HG02623 (cell line): ENCODE measurements around the gene GALNS.
"Not testable (repeated sequence)": the region's sequence is repeated elsewhere in the genome, so short reads cannot be mapped to it uniquely, and the experiment has no call there.

Experiments used
- ATAC-seq: cut with Tn5 transposase; IDR thresholded peaks from one replicate; pipeline ENCODE4 v1.9.1; 2021; ENCODE audit warnings: moderate library complexity; ENCODE audit not compliant: unreplicated experiment

Gene GALNS

GRCh38 chr16:88839745-88840599 is 16.8 kb downstream of the GALNS start:
- no peak for ATAC-seq

GRCh38 chr16:88839026-88839529 is 17.7 kb downstream of the GALNS start:
- no peak for ATAC-seq

- no peak for ATAC-seq
Measured at GRCh38 chr16:88838566-88838965, 18.2 kb downstream of the GALNS start.

DNA sequence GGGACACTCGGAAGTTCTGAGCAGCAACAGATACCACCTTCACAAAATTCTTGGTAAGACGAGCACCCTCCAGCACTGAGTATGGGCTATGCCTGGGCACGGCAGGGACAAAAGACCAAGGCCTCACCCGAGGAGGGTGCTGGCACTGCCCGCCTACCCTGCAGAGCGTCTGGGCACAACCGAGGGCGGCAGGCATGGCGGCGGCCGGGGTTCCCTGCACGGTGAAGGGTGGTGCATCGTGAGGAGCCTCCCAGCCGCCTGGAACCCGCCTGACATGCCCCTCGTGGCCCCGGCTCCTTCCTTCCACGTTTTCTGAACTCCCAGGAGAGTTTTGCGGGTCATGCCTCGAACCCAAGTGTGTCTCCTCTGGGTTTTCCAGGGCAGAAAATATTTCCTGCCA is 18.9 kb downstream of the GALNS start:
- no peak for ATAC-seq

GRCh38 chr16:88836791-88837190 is 20.0 kb downstream of the GALNS start:
- ATAC-seq = no peak

DNA sequence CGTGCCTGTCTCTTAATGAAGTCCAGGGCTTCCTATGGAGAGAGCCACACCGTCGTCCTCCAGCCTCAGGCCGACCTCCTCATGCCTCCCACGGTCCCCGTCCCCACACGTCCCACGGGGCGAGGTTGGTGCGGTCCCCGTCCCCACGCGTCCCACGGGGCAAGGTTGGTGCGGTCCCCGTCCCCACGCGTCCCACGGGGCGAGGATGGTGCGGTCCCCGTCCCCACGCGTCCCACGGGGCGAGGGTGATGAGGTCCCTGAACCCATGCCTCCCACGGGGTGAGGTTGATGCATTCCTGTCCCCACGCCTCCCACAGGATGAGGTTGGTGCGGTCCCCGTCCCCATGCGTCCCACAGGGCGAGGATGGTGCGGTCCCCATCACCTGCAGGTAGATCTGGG is 20.9 kb downstream of the GALNS start:
- no peak for ATAC-seq

DNA sequence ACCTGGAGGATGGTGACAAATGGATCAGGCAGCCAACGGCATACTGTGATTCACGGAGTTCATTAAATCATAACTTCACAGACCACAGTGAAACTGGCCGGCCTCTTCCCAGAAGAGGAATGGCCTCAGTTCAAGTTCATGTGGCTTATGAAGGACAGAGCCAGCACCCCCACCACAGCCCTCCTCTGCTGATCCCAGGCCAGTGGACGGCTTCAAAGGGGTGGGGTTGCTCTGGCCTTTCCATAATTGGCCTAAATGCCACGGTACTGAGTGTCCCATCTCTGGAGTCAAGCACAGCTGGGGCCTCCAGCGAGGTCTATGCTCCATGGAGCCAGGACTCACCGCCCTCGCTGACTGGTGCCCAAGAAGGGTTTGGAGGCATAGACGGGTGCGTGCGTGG is 21.4 kb downstream of the GALNS start:
- ATAC-seq = no peak

DNA sequence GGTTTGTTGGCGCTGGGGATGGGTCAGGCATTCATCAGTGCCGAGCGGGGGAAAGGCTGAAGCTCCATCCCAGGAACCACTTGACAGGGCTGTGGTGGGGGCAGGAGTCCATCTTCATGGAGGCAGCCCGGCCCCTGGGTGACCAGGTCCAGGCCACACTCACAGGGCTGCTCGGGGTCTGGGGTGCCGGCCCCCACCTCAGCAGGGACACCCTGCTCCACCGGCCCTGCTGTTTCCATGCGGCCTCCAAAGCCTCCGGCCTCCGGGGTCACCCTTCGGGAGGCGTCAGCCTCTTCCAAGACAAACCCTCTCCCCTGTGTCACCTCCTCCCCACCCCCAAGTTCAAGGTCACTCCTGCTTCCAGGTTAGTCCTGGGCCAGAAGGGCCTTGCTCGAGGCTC is 22.1 kb downstream of the GALNS start:
- no peak for ATAC-seq

DNA sequence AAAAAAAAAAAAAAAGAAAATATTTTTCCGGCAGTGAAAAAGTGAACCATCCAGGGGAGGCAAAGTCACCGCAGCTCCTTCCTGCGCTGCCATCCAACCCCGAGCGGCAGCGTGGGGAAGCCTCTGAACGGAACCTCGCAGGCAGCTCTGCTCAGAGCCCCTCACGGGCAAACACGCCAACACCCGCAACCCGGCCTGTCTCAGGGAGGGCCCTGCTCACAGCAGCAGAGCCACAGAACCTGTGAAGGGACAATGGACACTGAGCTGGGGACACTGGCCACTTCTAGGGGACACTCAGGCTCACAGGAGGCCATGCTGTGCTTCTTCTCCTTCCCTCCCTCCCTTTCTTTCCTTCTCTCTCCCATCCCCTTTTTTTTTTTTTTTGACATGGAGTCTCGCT is 23.7 kb downstream of the GALNS start:
- no peak for ATAC-seq

DNA sequence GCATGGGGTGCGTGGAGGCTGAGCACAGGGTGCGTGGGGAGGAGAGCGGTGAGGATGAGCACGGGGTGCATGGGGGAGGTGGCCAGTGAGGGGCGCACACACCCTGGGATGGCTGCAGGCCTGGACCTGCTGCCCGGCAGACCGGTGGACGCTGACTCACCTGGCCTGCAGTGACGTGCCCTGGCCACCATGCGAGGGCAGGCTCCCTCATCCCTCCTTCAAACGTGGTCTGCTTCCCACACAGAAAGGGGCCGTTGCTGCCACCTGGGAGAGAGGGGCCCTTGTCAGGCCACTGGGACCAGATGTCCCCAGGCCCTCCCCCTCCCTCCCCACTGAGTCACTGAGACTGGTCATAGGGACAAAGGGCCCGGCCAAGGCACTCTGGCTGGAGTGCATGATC is 24.9 kb downstream of the GALNS start:
- no peak for ATAC-seq

DNA sequence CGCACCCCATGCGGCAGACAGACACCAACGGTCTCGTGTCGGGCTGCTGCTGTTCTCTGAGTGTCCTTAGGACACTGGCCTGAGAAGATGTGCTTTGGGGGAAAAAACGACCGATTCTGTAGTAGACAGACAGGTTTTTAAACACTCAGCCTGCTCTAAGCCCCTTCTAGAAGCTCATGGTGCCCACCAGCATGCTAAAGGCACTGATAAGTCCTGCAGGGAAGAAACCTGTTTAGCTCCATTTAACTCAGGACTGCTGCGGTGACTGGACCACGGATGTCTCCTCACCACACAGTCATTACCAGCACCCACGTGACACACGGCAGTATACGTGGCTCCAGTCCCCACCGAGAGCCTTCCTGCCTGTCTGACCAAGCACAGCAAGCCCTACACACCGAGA is 26.0 kb downstream of the GALNS start:
- ATAC-seq = no peak

DNA sequence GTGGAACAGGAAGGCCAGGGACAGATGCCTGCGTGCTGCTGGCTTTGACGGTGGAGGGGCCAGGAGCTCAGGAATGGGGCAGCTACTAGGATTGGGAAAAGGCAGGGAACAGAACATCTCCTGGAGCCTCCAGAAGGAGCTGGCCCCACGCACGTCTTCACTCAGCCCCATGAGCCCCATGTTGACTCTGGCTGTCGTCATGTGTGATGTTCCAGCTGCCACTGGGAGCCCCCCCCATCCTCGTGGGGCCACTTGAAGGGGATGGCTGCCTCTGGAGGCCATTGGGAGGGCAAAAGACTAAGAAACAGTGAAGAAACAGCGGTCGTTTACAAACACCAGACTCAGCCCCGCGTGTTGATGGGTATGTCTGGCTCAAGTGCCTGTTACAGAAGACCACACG is 26.5 kb downstream of the GALNS start:
- ATAC-seq = no peak

GRCh38 chr16:88828711-88829110 is 28.0 kb downstream of the GALNS start:
- ATAC-seq = no peak

GRCh38 chr16:88827727-88828126 is 29.0 kb downstream of the GALNS start:
- no peak for ATAC-seq

- ATAC-seq = no peak
Measured at GRCh38 chr16:88826070-88826840, 30.5 kb downstream of the GALNS start.

- ATAC-seq = no peak
Measured at GRCh38 chr16:88825146-88825545, 31.6 kb downstream of the GALNS start.

DNA sequence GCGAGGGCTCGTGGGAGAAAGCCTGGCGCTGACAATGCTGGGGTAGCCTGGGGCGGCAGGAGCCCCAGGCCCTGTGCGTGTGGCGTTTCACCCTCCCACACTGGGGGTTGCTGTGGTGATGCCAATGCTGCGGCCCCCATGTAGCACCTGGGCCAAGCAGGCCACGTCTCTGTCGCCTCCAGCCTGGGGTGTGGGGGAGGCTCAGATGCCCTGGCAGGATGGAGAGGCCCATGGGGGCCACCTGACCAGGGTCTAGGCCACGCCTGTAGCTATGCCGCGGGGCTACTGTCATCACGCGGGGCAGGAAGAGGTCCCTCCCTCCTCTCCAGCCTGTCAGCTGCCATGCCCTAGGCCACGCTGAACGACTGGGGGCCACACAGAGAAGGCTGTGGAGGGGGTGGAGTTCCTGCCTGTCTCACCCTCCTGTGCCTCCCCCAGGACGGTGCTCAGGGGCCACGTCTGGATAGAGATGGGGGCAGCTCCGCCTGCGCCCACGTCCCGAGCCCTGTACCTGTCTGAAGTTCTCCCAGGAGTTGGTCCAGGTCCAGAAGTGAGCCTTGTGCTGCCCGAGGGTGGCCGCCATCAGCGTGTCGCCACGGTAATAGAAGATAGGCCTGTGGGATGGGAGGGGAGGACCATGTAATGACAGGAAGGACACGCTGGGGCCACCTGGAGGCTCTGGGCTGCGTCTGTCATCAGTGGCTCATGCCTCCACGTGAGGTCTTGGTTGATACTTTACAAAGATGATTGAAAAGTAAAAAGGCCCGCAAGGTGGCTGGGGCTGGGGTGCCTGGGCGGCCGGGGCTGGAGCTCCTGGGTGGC is 32.3 kb downstream of the GALNS start:
- no peak for ATAC-seq

- ATAC-seq = not testable (repeated sequence)
Measured at GRCh38 chr16:88823646-88824045, 33.1 kb downstream of the GALNS start.

DNA sequence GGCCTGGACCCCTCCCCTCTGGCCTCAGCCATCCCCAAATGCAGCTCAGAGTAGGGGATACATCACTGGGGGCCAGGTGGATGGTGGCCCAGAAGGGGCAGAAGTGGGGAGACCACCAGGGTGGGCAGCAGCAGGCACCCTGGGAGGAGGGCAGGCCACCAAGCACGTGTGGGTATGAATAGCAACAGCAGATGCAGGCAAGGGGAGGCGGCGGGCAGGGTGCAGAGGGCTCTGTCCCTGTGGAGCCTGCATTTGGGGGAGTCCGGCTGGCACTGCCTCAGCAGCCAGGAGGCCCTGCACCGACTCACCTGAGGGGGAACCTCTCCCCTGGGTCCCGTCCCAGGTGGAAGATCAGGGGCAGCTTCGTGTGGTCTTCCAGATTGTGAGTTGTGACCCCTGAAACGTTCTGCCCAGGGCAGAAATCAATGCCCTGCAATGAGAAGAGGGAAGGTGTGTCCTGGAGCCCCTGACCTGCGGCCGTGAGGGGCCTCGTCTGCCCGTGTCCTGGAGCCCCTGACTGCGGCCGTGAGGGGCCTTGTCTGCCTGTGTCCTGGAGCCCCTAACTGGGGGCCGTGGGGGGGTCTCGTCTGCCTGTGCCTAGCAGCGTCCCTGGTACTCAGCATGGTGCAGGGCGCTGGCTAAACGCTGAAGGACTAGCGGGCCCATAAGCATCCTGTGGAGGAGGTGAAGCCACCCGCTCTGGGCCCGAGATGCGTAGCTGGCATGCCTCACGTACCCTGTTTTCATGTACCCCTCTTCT is 34.3 kb downstream of the GALNS start:
- ATAC-seq = no peak

- no peak for ATAC-seq
Measured at GRCh38 chr16:88821168-88821850, 35.4 kb downstream of the GALNS start.
